ENCODE measurements around the gene HSPB8. TPM values are rescaled to one million over a fixed set of nuclear protein-coding genes. Genes with fewer than 3 reads are reported as not detected.

Gene HSPB8
- total and polyA plus RNA-seq, 2 of the 8 experiments (the other 6 are each of a cell fraction or from before 2014, with no cell fraction given) = 11.7 to 28.2 TPM

GRCh38 chr12:119153477-119154434 is 25.0 kb upstream of the HSPB8 start (continued):
- TF ChIP-seq ASH2L (IDR thresholded peaks at IDR 0.05; ENCODE audit: low read length) (peak; percentile 43), RNF2 (IDR thresholded peaks at IDR 0.05; ENCODE audit: borderline replicate concordance, low read depth, low read length, missing control alignments, poor library complexity, severe bottlenecking) (no peak), HDAC6 (IDR thresholded peaks at IDR 0.05; ENCODE audit: low read depth, low read length) (no peak), FOSL1 (IDR thresholded peaks at IDR 0.05; ENCODE audit: insufficient read depth, low read depth, low read length) (no peak), TAF1 (IDR thresholded peaks at IDR 0.05; ENCODE audit: low read depth, low read length) (no peak; the same call in none of the 2 replicates), JUN (IDR thresholded peaks at IDR 0.05; ENCODE audit: low read depth, low read length) (no peak), GABPA (IDR thresholded peaks at IDR 0.05; ENCODE audit: borderline replicate concordance, insufficient read depth, low read length) (no peak), CTCF (IDR thresholded peaks at IDR 0.05; ENCODE audit: control extremely low read depth in 1 of 3, insufficient read depth in 1 of 3, low read depth in 1 of 3, low read length in 3 of 3) (no peak), CTBP2 (IDR thresholded peaks at IDR 0.05; ENCODE audit: borderline replicate concordance, insufficient read depth, insufficient read length, low read length) (no peak), TCF12 (IDR thresholded peaks at IDR 0.05; ENCODE audit: low read depth, low read length) (no peak), CBX5 (IDR thresholded peaks at IDR 0.05; ENCODE audit: low read depth, low read length) (no peak), YY1 (IDR thresholded peaks at IDR 0.05; ENCODE audit: low read depth, low read length) (no peak), KDM1A (IDR thresholded peaks at IDR 0.05; ENCODE audit: borderline replicate concordance, low read length) (no peak), NANOG (IDR thresholded peaks at IDR 0.05; ENCODE audit: insufficient read depth, low read depth, low read length, poor library complexity, severe bottlenecking) (no peak), BCL11A (IDR thresholded peaks at IDR 0.05; ENCODE audit: low read depth in 2 of 2, low read length in 2 of 2) (no peak), ZNF274 (IDR thresholded peaks at IDR 0.05; ENCODE audit: borderline replicate concordance, extremely low read depth, low read length) (no peak), CREB1 (IDR thresholded peaks at IDR 0.05) (peak; percentile 42), SP2 (IDR thresholded peaks at IDR 0.05; ENCODE audit: low read length) (no peak), SIRT6 (IDR thresholded peaks at IDR 0.05; ENCODE audit: low read length) (no peak), NRF1 (IDR thresholded peaks at IDR 0.05; ENCODE audit: low read depth, low read length) (no peak), SP1 (IDR thresholded peaks at IDR 0.05; ENCODE audit: low read depth, low read length) (peak; percentile 46; the same call in 1 of the 2 replicates), MAFK (IDR thresholded peaks at IDR 0.05; ENCODE audit: low read depth, low read length) (peak; percentile 97)

All from H1 (cell line).